Measurements from ENCODE around the gene SAMD11. TPM values are rescaled to one million over a fixed set of nuclear protein-coding genes. Genes with fewer than 3 reads are reported as not detected.

Gene SAMD11
- total RNA-seq, 4 donors from 2014 or later = 14.2 to 21.2 (median 17.4) TPM

- no peaks in the 10 kb centered on the region for H3K36me3 ChIP-seq
- no peak for ATAC-seq
- no peak for TF ChIP-seq POLR2AphosphoS5 (IDR thresholded peaks at IDR 0.05)
- TF ChIP-seq POLR2A (IDR thresholded peaks at IDR 0.05) = no peak
- no peak for TF ChIP-seq CTCF (IDR thresholded peaks at IDR 0.05)
- H3K27ac ChIP-seq = no peak overlapping the region
- H3K4me1 ChIP-seq = peaks cover 0 to 13% (median 0%) of the 10 kb centered on the region in 3 donors
- H3K4me3 ChIP-seq = no peak overlapping the region
- no peaks in the 10 kb centered on the region for H3K9me3 ChIP-seq
- peaks cover 40% of the 10 kb centered on the region for H3K27me3 ChIP-seq
- WGBS, 2 donors (ENCODE audit: low coverage in 1 of 2) = 85 to 94% methylated on average over 3 to 4 of the region's 8 CpGs
Measured at GRCh38 chr1:899636-900317, 23.9 kb upstream of the SAMD11 start.

- Histone ChIP-seq H3K4me1 (peaks cover 0 to 28% (median 9%) of the 10 kb centered on the region in 3 donors), H3K27me3 (peaks cover 49% of the 10 kb centered on the region), H3K27ac (no peak overlapping the region), H3K9me3 (no peaks in the 10 kb centered on the region), H3K4me3 (no peak overlapping the region), H3K36me3 (no peaks in the 10 kb centered on the region)
- TF ChIP-seq POLR2AphosphoS5 (IDR thresholded peaks at IDR 0.05) (no peak), POLR2A (IDR thresholded peaks at IDR 0.05) (no peak), CTCF (IDR thresholded peaks at IDR 0.05) (no peak), EP300 (IDR thresholded peaks at IDR 0.05) (no peak)
- WGBS, 2 donors (ENCODE audit: low coverage in 1 of 2) = 77 to 83% methylated on average over 8 to 15 of the region's 18 CpGs
- no peak for ATAC-seq
Measured at GRCh38 chr1:901108-901859, 22.4 kb upstream of the SAMD11 start.

- Histone ChIP-seq H3K36me3 (no peaks in the 10 kb centered on the region), H3K27ac (no peak overlapping the region), H3K4me1 (peaks cover 0 to 37% (median 9%) of the 10 kb centered on the region in 3 donors), H3K4me3 (no peak overlapping the region), H3K9me3 (no peaks in the 10 kb centered on the region), H3K27me3 (peaks cover 47% of the 10 kb centered on the region)
- no peak for ATAC-seq
- WGBS, 2 donors (ENCODE audit: low coverage in 1 of 2) = 96% methylated on average over 19 of the region's 21 CpGs; no CpG with 5 or more reads in 1 of the 2 donors
- TF ChIP-seq CTCF (IDR thresholded peaks at IDR 0.05) (no peak), EP300 (IDR thresholded peaks at IDR 0.05) (no peak), POLR2AphosphoS5 (IDR thresholded peaks at IDR 0.05) (no peak), POLR2A (IDR thresholded peaks at IDR 0.05) (no peak)
Measured at GRCh38 chr1:902802-903201, 20.9 kb upstream of the SAMD11 start.

GRCh38 chr1:903305-903704 lies 20.4 kb upstream of the SAMD11 start:
- Histone ChIP-seq H3K27ac (no peak overlapping the region), H3K9me3 (no peaks in the 10 kb centered on the region), H3K27me3 (peaks cover 42% of the 10 kb centered on the region), H3K4me1 (peaks cover 0 to 37% (median 9%) of the 10 kb centered on the region in 3 donors), H3K4me3 (no peak overlapping the region), H3K36me3 (no peaks in the 10 kb centered on the region)
- TF ChIP-seq EP300 (IDR thresholded peaks at IDR 0.05) (no peak), POLR2A (IDR thresholded peaks at IDR 0.05) (no peak), POLR2AphosphoS5 (IDR thresholded peaks at IDR 0.05) (no peak), CTCF (IDR thresholded peaks at IDR 0.05) (no peak)
- no peak for ATAC-seq
- WGBS, 2 donors (ENCODE audit: low coverage in 1 of 2) = 93% methylated on average over 3 to 5 of the region's 10 CpGs

Data from gastroesophageal sphincter (tissue), 4 donors.